HEK293 (cell line): ENCODE results near the gene KLK15.

Experiments used
- KLF1 ChIP-seq: fragments of 450-650 bp; formaldehyde crosslinking; IDR thresholded peaks from 2 replicates; pipeline ENCODE4 v1.5.1; 2016; ENCODE audit warnings: missing biosample characterization, missing genetic modification characterization
- ZBTB17 ChIP-seq: fragments of 450-650 bp; formaldehyde crosslinking; IDR thresholded peaks from 2 replicates; pipeline ENCODE4 v1.5.1; 2016; ENCODE audit warnings: missing biosample characterization, missing genetic modification characterization
- ZBTB7A ChIP-seq: fragments of 450-650 bp; formaldehyde crosslinking; IDR thresholded peaks from 2 replicates; pipeline ENCODE4 v1.5.1; 2016; ENCODE audit warnings: low read depth, missing biosample characterization, missing genetic modification characterization
- ZNF140 ChIP-seq: fragments of 450-650 bp; formaldehyde crosslinking; IDR thresholded peaks from 2 replicates; pipeline ENCODE4 v1.5.1; 2016; ENCODE audit warnings: missing biosample characterization, missing genetic modification characterization
- ZNF239 ChIP-seq: fragments of 450-650 bp; formaldehyde crosslinking; IDR thresholded peaks from 2 replicates; pipeline ENCODE4 v1.5.1; 2016; ENCODE audit warnings: missing biosample characterization, missing genetic modification characterization
- ZNF311 ChIP-seq: fragments of 450-650 bp; formaldehyde crosslinking; IDR thresholded peaks from 2 replicates; pipeline ENCODE4 v1.5.1; 2017; ENCODE audit warnings: missing biosample characterization, missing genetic modification characterization, borderline replicate concordance
- ZNF792 ChIP-seq: fragments of 450-650 bp; formaldehyde crosslinking; IDR thresholded peaks from 2 replicates; pipeline ENCODE4 v1.5.1; 2016; ENCODE audit warnings: missing biosample characterization, missing genetic modification characterization
- TF ChIP-seq, protein P1 (sequence below): fragments of 450-650 bp; formaldehyde crosslinking; IDR thresholded peaks from 2 replicates; pipeline ENCODE4 v1.5.1; 2017; ENCODE audit warnings: missing biosample characterization, missing genetic modification characterization
- TF ChIP-seq, protein P2 (sequence below): fragments of 450-650 bp; formaldehyde crosslinking; IDR thresholded peaks from 2 replicates; pipeline ENCODE4 v1.5.1; 2016; ENCODE audit warnings: missing biosample characterization, missing genetic modification characterization
- TF ChIP-seq, protein P3 (sequence below): fragments of 450-650 bp; formaldehyde crosslinking; conservative IDR thresholded peaks from 2 replicates; pipeline ENCODE4 v1.5.1; 2016; ENCODE audit warnings: low read depth, missing biosample characterization, missing genetic modification characterization
- TF ChIP-seq, protein P4 (sequence below): fragments of 450-650 bp; formaldehyde crosslinking; IDR thresholded peaks from 2 replicates; pipeline ENCODE4 v1.5.1; 2016; ENCODE audit warnings: missing biosample characterization, missing genetic modification characterization
- TF ChIP-seq, protein P5 (sequence below): fragments of 450-650 bp; formaldehyde crosslinking; IDR thresholded peaks from 2 replicates; pipeline ENCODE4; 2016; ENCODE audit warnings: missing biosample characterization, missing genetic modification characterization

DNA sequence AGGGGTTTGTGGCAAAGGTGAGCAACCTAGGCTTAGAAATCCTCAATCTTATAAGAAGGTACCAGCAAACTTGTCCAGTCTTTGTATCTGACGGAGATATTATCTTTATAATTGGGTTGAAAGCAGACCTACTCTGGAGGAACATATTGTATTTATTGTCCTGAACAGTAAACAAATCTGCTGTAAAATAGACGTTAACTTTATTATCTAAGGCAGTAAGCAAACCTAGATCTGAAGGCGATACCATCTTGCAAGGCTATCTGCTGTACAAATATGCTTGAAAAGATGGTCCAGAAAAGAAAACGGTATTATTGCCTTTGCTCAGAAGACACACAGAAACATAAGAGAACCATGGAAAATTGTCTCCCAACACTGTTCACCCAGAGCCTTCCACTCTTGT is 36.1 kb upstream of the KLK15 start:
- TF ChIP-seq, protein P1, sequence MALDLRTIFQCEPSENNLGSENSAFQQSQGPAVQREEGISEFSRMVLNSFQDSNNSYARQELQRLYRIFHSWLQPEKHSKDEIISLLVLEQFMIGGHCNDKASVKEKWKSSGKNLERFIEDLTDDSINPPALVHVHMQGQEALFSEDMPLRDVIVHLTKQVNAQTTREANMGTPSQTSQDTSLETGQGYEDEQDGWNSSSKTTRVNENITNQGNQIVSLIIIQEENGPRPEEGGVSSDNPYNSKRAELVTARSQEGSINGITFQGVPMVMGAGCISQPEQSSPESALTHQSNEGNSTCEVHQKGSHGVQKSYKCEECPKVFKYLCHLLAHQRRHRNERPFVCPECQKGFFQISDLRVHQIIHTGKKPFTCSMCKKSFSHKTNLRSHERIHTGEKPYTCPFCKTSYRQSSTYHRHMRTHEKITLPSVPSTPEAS (tag by site-specific recombination), result no peak
- TF ChIP-seq, protein P2, sequence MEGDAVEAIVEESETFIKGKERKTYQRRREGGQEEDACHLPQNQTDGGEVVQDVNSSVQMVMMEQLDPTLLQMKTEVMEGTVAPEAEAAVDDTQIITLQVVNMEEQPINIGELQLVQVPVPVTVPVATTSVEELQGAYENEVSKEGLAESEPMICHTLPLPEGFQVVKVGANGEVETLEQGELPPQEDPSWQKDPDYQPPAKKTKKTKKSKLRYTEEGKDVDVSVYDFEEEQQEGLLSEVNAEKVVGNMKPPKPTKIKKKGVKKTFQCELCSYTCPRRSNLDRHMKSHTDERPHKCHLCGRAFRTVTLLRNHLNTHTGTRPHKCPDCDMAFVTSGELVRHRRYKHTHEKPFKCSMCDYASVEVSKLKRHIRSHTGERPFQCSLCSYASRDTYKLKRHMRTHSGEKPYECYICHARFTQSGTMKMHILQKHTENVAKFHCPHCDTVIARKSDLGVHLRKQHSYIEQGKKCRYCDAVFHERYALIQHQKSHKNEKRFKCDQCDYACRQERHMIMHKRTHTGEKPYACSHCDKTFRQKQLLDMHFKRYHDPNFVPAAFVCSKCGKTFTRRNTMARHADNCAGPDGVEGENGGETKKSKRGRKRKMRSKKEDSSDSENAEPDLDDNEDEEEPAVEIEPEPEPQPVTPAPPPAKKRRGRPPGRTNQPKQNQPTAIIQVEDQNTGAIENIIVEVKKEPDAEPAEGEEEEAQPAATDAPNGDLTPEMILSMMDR (tag by site-specific recombination), result no peak
- no peak for TF ChIP-seq ZNF792 (tag by site-specific recombination)
- TF ChIP-seq KLF1 (tag by site-specific recombination), result no peak
- no peak for TF ChIP-seq ZNF140
- TF ChIP-seq ZBTB7A, result no peak
- TF ChIP-seq, protein P3, sequence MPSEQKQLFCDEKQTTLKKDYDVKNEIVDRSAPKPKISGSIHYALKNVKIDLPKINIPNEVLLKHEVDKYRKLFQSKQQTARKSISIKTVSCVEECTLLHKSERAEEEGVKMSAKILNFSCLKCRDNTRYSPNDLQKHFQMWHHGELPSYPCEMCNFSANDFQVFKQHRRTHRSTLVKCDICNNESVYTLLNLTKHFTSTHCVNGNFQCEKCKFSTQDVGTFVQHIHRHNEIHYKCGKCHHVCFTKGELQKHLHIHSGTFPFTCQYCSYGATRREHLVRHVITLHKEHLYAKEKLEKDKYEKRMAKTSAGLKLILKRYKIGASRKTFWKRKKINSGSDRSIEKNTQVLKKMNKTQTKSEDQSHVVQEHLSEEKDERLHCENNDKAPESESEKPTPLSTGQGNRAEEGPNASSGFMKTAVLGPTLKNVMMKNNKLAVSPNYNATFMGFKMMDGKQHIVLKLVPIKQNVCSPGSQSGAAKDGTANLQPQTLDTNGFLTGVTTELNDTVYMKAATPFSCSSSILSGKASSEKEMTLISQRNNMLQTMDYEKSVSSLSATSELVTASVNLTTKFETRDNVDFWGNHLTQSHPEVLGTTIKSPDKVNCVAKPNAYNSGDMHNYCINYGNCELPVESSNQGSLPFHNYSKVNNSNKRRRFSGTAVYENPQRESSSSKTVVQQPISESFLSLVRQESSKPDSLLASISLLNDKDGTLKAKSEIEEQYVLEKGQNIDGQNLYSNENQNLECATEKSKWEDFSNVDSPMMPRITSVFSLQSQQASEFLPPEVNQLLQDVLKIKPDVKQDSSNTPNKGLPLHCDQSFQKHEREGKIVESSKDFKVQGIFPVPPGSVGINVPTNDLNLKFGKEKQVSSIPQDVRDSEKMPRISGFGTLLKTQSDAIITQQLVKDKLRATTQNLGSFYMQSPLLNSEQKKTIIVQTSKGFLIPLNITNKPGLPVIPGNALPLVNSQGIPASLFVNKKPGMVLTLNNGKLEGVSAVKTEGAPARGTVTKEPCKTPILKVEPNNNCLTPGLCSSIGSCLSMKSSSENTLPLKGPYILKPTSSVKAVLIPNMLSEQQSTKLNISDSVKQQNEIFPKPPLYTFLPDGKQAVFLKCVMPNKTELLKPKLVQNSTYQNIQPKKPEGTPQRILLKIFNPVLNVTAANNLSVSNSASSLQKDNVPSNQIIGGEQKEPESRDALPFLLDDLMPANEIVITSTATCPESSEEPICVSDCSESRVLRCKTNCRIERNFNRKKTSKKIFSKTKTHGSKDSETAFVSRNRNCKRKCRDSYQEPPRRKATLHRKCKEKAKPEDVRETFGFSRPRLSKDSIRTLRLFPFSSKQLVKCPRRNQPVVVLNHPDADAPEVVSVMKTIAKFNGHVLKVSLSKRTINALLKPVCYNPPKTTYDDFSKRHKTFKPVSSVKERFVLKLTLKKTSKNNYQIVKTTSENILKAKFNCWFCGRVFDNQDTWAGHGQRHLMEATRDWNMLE (tag by site-specific recombination), result no peak
- TF ChIP-seq ZNF239 (tag by site-specific recombination), result no peak
- TF ChIP-seq, protein P4, sequence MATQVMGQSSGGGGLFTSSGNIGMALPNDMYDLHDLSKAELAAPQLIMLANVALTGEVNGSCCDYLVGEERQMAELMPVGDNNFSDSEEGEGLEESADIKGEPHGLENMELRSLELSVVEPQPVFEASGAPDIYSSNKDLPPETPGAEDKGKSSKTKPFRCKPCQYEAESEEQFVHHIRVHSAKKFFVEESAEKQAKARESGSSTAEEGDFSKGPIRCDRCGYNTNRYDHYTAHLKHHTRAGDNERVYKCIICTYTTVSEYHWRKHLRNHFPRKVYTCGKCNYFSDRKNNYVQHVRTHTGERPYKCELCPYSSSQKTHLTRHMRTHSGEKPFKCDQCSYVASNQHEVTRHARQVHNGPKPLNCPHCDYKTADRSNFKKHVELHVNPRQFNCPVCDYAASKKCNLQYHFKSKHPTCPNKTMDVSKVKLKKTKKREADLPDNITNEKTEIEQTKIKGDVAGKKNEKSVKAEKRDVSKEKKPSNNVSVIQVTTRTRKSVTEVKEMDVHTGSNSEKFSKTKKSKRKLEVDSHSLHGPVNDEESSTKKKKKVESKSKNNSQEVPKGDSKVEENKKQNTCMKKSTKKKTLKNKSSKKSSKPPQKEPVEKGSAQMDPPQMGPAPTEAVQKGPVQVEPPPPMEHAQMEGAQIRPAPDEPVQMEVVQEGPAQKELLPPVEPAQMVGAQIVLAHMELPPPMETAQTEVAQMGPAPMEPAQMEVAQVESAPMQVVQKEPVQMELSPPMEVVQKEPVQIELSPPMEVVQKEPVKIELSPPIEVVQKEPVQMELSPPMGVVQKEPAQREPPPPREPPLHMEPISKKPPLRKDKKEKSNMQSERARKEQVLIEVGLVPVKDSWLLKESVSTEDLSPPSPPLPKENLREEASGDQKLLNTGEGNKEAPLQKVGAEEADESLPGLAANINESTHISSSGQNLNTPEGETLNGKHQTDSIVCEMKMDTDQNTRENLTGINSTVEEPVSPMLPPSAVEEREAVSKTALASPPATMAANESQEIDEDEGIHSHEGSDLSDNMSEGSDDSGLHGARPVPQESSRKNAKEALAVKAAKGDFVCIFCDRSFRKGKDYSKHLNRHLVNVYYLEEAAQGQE (tag by site-specific recombination), result no peak
- TF ChIP-seq ZBTB17 (tag by site-specific recombination), result no peak
- no peak for TF ChIP-seq ZNF311 (tag by site-specific recombination)
- TF ChIP-seq, protein P5, sequence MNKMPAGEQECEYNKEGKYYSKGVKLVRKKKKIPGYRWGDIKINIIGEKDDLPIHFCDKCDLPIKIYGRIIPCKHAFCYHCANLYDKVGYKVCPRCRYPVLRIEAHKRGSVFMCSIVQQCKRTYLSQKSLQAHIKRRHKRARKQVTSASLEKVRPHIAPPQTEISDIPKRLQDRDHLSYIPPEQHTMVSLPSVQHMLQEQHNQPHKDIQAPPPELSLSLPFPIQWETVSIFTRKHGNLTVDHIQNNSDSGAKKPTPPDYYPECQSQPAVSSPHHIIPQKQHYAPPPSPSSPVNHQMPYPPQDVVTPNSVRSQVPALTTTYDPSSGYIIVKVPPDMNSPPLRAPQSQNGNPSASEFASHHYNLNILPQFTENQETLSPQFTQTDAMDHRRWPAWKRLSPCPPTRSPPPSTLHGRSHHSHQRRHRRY (tag by site-specific recombination), result no peak
